ENCODE measurements around the gene NIP7.

GRCh38 chr16:69313469-69313868 lies 26.1 kb upstream of the NIP7 start:
- no peak for TF ChIP-seq CTCF (conservative IDR thresholded peaks at IDR 0.05 in 1 of 2, IDR thresholded peaks at IDR 0.05 in 1 of 2; ENCODE audit: extremely low read depth in 1 of 2, insufficient read depth in 1 of 2, low read depth in 1 of 2, low read length in 2 of 2)
- TF ChIP-seq EZH2 (IDR thresholded peaks at IDR 0.05; ENCODE audit: borderline replicate concordance, low read length): no peak

Data from mammary epithelial cell (primary cell).